Lower lobe of right lung (tissue), 2 donors: ENCODE measurements around the gene RICTOR. TPM values are rescaled to one million over a fixed set of nuclear protein-coding genes. Genes with fewer than 3 reads are reported as not detected.

Experiments
- ATAC-seq, 2 donors: fragments of 200-7000 bp; cut with Tn5 transposase; one replicate each; pipeline ENCODE4 v1.9.1; 2020 to 2022; ENCODE audit warnings: mild to moderate bottlenecking in 2 of 2, moderate library complexity in 2 of 2
- DNase-seq: peaks from one replicate; pipeline ENCODE4 v3.0.0-alpha.2; 2020
- H3K27ac ChIP-seq: fragments of 200-600 bp; one replicate; pipeline ENCODE4 v1.8.0; 2022
- H3K27me3 ChIP-seq: fragments of 200-600 bp; one replicate; pipeline ENCODE4 v1.8.0; 2022; ENCODE audit warnings: low read depth
- H3K36me3 ChIP-seq: fragments of 200-600 bp; one replicate; pipeline ENCODE4 v1.8.0; 2022; ENCODE audit warnings: mild to moderate bottlenecking
- H3K4me1 ChIP-seq: fragments of 200-600 bp; one replicate; pipeline ENCODE4 v1.8.0; 2022
- H3K4me3 ChIP-seq: fragments of 200-600 bp; one replicate; pipeline ENCODE4 v1.8.0; 2022; ENCODE audit warnings: mild to moderate bottlenecking
- H3K9me3 ChIP-seq: fragments of 200-600 bp; one replicate; pipeline ENCODE4 v1.8.0; 2022
- CTCF ChIP-seq: fragments of 200-600 bp; IDR thresholded peaks from one replicate; pipeline ENCODE4 v1.8.0; 2022; ENCODE audit warnings: antibody characterized with exemption, mild to moderate bottlenecking
- intact Hi-C: fragments of 100-400 bp; cut with DNase I; formaldehyde crosslinking; loops from one replicate; pipeline ENCODE4 v1.11.0; 2022
- long read RNA-seq: library from polyadenylated mRNA; unstranded; transcript quantifications from one replicate; pipeline ENCODE4 v2.0.0, GENCODE V29; 2021
- total RNA-seq: library from RNA; stranded (reverse); fragmentation: NEBNext Ultra II Directional; extraction: Animal tissue kit (Norgen Biotek cat#: 25700); gene quantifications from one replicate; pipeline ENCODE4 v1.2.1, GENCODE V29; 2021
- donor health status: DM: no; HTN: yes; CAD: no; lungs with severe emphysema.

The RICTOR gene
- total RNA-seq: 52.1 TPM
- long read RNA-seq, full-length matches to known transcripts: 2 of 17 reads
- long read RNA-seq, partial matches to known transcripts: 6 of 17 reads
- long read RNA-seq, other reads (novel, unspliced or antisense): 9 of 17 reads

- intact Hi-C loops: no loop called here
- peaks cover 47% of the 10 kb centered on the region for H3K4me1 ChIP-seq
- H3K9me3 ChIP-seq: no peaks in the 10 kb centered on the region
- H3K36me3 ChIP-seq: no peaks in the 10 kb centered on the region
- ATAC-seq (peak; percentile 97 to 98), DNase-seq (peak; percentile 95)
- TF ChIP-seq CTCF: no peak
- H3K4me3 ChIP-seq: peak within 1 kb of the TSS; percentile 91
- H3K27ac ChIP-seq: peak within 1 kb of the TSS; percentile 98
- no peaks in the 10 kb centered on the region for H3K27me3 ChIP-seq
These were observed at the start of gene RICTOR for GRCh38 chr5:39074017-39074814. Gene RICTOR, minus strand, starts transcription at chr5:39074399. Its CDS starts 22 bp downstream, at chr5:39074377.

GRCh38 chr5:39121922-39122321 lies 47.7 kb upstream of the RICTOR start:
- DNase-seq (no peak), ATAC-seq (no peak)
- H3K27ac ChIP-seq: no peak overlapping the region
- H3K9me3 ChIP-seq: no peaks in the 10 kb centered on the region
- no peak overlapping the region for H3K4me3 ChIP-seq
- peaks cover 6% of the 10 kb centered on the region for H3K36me3 ChIP-seq
- no peaks in the 10 kb centered on the region for H3K27me3 ChIP-seq
- TF ChIP-seq CTCF: no peak
- H3K4me1 ChIP-seq: no peaks in the 10 kb centered on the region
- intact Hi-C loops: no loop called here

- DNase-seq (no peak), ATAC-seq (no peak)
- intact Hi-C loops: no loop called here
- Histone ChIP-seq H3K27ac (no peak overlapping the region), H3K4me1 (no peaks in the 10 kb centered on the region), H3K36me3 (peaks cover 6% of the 10 kb centered on the region), H3K27me3 (no peaks in the 10 kb centered on the region), H3K4me3 (no peak overlapping the region), H3K9me3 (no peaks in the 10 kb centered on the region)
- no peak for TF ChIP-seq CTCF
These were observed 47.1 kb upstream of the RICTOR start for GRCh38 chr5:39121315-39121714.

- TF ChIP-seq CTCF: no peak
- Histone ChIP-seq H3K27ac (no peak overlapping the region), H3K4me1 (no peaks in the 10 kb centered on the region), H3K4me3 (no peak overlapping the region), H3K9me3 (no peaks in the 10 kb centered on the region), H3K36me3 (peaks cover 6% of the 10 kb centered on the region), H3K27me3 (no peaks in the 10 kb centered on the region)
- DNase-seq (no peak), ATAC-seq (no peak)
- intact Hi-C loops: no loop called here
These were observed 45.8 kb upstream of the RICTOR start for GRCh38 chr5:39120052-39120420.

GRCh38 chr5:39119404-39120051 lies 45.3 kb upstream of the RICTOR start:
- Histone ChIP-seq H3K4me3 (no peak overlapping the region), H3K36me3 (peaks cover 6% of the 10 kb centered on the region), H3K9me3 (no peaks in the 10 kb centered on the region), H3K27ac (no peak overlapping the region), H3K4me1 (no peaks in the 10 kb centered on the region), H3K27me3 (no peaks in the 10 kb centered on the region)
- no peak for TF ChIP-seq CTCF
- intact Hi-C loops: no loop called here
- DNase-seq (no peak), ATAC-seq (no peak)
